HTR-8/SVneo (cell line): ENCODE measurements around the gene MLPH.

ENCODE experiments used
- DNase-seq: peaks from one replicate; pipeline ENCODE4 v3.0.0; 2011; ENCODE audit warnings: low spot score, mixed read lengths; ENCODE audit not compliant: insufficient read length
- FAIRE-seq: peaks from 2 replicates; lab custom pipeline; 2011; peaks lifted over from hg19 to GRCh38; lab: Jason Lieb, UNC

MLPH gene

GRCh38 chr2:237574894-237575868 lies 88.1 kb downstream of the MLPH start:
- no peak for FAIRE-seq
- no peak for DNase-seq

GRCh38 chr2:237575869-237576862 lies 89.1 kb downstream of the MLPH start:
- FAIRE-seq = no peak

GRCh38 chr2:237576974-237577373 lies 89.9 kb downstream of the MLPH start:
- no peak for DNase-seq
- FAIRE-seq = peak; percentile 65

More at GRCh38 chr2:237575869-237576862, 89.1 kb downstream of the MLPH start:
- DNase-seq = no peak

- DNase-seq = no peak
- FAIRE-seq = no peak
Measured at GRCh38 chr2:237577458-237577857, 90.4 kb downstream of the MLPH start.

DNA sequence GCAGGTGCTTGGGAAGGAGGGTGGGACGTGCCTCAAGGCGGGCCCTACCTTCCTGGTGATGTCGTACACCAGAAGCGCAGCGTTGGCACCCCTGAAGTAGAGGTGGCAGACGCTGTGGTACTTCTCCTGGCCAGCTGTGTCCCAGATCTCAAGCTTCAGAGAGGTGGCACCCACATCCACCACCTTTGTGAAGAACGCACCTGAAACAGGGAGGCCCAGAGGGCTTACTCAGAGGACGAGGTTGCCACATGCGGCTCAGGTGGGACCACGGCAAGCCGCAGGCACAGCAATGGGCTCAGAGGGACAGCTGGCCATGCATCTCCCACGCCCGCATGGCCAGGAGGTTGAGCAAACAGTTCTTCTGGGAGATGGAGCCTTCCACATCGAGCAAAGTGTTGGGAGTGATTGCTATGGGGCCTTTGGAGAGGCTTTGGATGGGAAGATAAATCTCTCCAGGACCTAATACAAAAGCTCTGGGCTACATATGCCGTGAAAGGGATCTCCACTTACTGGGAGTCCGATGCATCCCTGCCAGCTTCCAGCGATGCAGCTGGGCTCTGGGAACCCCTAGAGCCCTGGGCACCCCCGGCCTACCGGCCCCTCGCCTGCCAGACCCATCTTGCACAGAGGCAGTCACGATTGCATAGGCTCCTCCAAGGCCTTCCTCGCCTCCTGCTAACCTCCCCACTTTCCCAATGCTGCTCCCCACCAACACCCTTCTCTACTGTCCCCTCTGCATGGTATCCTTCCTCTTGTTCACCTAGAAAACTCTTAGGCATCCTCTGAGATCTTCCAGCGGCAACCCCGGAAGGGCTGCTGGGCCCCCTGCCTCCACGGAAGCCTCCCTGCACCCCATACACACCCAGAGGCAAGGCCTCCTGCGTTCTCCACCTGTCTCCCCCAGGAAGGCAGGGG lies 91.2 kb downstream of the MLPH start:
- no peak for FAIRE-seq
- DNase-seq = no peak

DNA sequence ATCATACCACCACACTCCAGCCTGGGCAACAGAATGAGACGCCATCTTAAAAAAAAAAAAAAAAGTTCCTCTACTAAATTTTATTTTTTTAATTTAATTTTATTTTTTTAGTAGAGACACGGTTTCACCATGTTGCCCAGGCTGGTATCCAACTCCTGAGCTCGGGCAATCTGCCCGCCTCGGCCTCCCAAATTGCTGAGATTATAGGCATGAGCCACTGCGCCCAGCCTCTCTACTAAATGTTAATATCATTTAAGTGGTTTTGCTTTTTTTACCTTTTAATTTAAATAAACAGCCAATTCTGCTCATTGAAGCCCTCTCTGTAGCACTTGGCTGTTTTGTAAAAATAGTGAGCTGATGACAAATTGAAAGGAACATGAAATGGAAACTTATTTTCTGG lies 94.3 kb downstream of the MLPH start:
- DNase-seq = no peak
- no peak for FAIRE-seq

- peak; percentile 74 for FAIRE-seq
- peak; percentile 46 for DNase-seq
Measured at GRCh38 chr2:237581751-237582746, 95.0 kb downstream of the MLPH start.

DNA sequence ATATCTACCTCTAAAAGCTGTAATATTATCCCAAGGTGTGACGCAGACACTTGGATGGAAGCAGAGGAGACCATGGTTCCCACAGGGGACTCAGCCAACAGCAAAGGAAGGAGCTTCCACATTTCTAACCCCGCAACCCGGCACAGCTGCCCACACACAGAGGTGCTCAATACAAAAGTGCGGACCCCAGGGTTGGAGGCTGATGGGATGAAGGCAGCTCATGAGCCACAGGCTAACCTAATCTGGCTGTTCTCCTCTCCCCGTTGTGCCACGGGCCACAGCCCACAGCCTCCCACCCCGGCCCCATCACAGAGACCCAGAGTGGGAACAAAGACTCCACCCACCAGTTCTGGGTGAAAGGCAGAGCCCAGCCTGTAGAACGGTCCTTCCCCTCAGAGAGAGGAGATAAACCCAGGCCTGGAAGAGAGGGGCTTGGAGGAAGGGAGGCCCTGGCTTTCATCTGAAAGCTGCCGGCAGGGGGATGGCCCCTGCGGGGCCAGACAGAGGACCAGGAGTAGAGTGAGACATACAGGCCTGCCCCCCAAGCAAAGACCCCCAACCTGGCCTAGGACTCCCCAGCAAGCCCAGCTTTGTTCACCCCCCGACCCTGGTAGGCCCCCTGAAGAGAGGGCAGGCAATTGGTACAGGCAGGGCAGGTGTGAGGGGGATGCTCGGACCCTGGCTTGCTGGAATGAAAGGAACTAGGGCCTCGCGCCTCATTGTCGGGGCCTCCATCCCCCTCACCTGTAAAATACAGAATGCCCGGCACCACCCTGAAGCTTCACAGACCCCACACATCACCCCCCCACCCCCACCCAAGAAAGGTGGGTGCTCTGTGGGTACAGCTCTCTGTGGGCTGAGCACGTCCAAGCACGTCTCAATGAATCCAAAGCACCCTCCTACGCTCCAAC lies 96.6 kb downstream of the MLPH start:
- FAIRE-seq (no peak), DNase-seq (no peak)

DNA sequence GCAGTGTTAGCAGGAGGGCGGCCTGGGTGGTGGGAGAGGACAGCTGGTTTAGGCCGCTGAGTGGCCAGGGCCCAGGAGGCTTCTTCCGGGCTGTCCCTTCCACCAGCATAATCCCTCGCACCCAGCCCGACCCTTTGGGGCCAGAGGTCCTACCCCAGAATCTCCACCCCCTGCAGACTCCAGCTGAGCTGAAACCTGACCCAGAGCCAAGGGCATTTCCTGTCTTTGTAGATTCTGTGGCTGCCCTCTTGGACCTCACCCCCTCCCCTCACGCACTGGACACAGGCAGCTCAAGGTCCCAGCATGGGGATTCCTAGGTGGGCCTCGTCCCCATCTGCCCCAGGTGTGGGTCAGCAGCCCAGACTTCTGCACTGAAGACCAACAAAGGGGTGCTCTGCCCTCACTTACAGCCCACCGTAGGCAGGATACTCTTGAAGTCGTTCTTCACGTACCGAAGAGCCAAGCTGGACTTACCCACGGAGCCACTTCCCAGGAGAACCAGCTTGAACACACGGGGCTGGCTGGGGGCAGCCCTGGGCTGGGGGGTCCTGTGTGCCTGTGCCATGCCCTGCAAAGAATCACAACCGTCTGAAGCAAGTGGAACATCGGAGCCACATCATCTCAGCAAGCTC lies 98.7 kb downstream of the MLPH start:
- no peak for FAIRE-seq

GRCh38 chr2:237588044-237588696 lies 101.1 kb downstream of the MLPH start:
- FAIRE-seq = no peak

More for the DNA sequence above, 98.7 kb downstream of the MLPH start:
- no peak for DNase-seq

DNA sequence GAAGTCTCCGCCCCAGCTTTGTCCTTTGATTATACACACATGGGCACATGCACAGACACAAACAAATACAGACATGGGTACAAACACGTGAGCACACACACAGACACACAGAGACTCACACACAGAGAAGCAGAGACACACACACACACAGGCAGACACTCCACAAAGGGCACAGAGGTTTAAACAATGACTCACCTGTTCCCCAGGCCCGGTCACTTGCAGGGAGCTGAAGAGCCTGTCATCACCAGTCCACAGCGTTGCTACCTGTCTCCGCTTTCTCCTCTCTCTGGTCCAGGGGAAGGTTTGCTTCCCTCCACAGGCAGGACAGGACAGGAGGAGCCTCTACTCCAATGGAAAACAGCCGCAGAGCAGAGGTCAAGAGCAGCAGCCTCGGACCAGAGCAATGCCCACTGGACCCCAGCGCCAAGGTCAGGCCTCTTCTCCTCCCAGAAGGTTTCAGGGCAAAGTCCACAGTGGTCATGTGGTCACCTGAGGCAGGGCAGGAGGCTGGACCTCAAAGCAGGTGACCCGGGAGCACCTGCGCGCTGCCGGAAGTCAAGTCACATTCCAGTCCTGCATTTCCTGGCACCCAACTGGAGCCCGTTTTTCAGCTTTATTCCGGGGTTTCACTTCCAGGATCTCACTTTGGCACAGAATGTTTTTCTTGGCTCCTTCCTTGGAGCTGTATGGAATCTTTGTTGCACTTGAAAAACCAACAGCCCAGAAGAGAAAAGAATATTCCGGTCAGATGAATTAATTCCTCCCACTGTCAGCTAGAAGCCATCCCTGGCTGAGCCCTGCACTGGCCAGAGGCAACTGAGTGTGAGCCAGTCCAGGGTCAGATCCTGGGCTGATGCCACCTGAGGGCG lies 103.5 kb downstream of the MLPH start, which contains the start of gene RAB17:
RAB17 (minus strand) TSS at position 463 of the 869 bp plus-strand sequence. CDS start 4,580 bp downstream, outside the sequence.
- peak; percentile 57 for FAIRE-seq
- no peak for DNase-seq

More at GRCh38 chr2:237588044-237588696, 101.1 kb downstream of the MLPH start:
- no peak for DNase-seq

- no peak for FAIRE-seq
- DNase-seq = no peak
Measured at GRCh38 chr2:237591141-237591881, 104.3 kb downstream of the MLPH start.

- FAIRE-seq (no peak), DNase-seq (no peak)
Measured at GRCh38 chr2:237592425-237592980, 105.5 kb downstream of the MLPH start.

DNA sequence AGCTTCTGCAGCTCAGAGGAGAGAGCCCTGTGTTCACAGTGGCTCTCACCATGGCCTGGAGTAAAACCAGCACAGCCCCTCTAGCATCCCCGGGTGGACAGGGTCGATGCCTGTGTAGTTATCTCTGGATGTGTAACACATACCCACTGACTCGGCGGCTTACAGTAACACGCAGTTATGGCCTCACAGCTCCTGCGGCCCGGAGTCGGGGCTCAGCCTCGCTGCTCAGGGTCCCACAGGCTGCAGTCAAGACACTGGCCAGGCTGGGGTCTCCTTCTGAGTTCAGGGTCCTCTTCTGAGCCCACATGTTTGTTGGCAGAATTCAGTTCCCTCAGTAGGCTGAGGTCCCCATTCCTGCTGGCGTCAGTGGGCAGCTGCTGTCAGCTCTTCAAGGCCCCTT lies 106.0 kb downstream of the MLPH start:
- FAIRE-seq = no peak

More for the DNA sequence above, 106.0 kb downstream of the MLPH start:
- no peak for DNase-seq
